NCI-H2171 (cell line): ENCODE measurements around the gene DPRX.
"Not testable (repeated sequence)": the region's sequence is repeated elsewhere in the genome, so short reads cannot be mapped to it uniquely, and the experiment has no call there.

ENCODE experiments used
- DNase-seq: peaks from one replicate; lab custom pipeline; 2025; lab: John Stamatoyannopoulos, UW

Gene DPRX

DNA sequence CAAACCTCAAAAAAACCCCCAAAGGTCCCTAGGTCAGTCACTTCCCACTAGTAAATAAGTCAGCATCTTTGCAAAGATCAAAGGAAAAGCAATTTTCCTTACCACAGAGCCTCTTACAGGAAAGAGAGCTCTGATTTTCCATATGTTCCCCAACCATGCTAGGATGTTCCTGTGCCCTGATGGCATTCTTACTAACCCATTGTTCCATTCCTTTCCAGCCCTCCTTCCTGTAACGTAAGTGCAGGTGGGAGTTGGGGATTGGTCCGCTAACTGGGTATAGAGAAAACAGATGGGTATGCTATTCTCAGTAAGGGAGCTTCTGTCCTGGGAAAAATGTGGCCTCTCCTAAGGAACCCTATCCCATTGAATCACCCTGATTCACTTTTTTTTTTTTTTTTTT lies 14.3 kb downstream of the DPRX start:
- no peak for DNase-seq

DNA sequence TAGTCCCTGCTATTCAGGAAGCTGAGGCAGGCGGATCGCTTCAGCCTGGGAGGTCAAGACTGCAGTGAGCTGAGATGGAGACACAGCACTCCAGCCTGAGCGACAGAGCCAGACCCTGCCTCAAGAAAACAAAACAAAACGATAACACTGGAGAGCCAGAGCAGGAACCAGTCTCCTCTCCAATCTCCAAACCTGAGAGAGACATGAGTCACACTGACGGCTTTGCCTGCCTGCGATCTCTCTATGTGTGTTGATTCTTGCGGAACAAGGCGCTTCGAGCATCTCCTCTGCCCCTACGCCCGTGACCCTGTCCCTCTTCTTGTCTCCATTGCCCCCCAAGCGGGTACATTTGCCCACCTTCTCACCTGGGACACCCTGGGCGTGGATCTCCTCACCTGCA lies 15.6 kb downstream of the DPRX start:
- DNase-seq: no peak

DNA sequence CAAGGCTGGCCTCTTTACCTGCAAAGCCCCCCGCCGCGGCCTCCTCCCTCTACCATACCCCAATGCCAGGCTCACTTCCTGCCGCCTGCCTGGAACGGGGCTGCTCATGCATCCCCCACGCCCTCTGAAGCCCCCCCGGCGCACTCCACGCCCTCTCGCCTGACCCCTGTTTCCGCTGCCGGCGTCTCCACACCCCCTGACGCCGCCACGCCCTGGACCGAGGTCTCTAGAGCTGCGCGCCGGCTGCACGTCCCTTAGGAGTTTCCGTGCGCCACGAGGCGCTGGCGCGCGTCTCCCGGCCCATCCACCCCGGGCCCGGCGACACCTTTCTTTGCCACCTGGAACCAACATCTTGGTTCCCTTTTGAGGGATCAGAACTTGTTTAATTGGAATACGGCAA lies 16.0 kb downstream of the DPRX start:
- no peak for DNase-seq

DNA sequence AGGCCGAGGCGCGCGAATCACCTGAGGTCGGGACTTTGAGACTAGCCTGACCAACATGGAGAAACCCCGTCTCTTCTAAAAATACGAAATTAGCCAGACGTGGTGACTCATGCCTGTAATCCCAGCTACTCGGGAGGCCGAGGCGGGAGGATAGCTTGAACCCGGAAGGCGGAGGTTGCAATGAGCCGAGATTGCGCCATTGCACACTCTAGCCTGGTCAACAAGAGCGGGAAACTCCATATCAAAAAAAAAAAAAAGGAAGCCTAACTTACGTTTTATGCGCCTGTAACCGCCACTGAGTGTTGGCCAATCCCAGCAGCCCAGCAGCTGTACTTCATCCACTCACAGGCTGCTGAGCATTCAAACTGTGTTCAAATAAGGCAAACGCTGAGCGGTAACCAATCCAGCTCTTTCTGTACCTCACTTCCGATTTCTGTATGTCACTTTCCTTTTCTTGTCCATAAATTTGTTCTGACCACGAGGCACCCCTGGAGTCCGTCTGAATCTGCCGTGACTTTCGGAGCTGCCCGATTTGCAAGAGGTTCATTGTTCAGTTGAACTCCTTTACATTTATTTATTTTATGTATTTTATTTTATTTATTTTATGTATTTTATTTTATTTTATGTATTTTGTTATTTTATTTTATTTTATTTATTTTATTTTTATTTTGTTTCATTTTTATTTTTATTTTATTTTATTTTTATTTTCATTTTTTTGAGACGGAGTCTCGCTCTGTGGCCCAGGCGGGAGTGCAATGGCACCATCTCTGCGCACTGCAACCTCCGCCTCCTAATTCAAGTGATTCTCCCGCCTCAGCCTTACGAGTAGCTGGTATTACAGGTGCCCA lies 18.2 kb downstream of the DPRX start:
- DNase-seq: no peak

DNA sequence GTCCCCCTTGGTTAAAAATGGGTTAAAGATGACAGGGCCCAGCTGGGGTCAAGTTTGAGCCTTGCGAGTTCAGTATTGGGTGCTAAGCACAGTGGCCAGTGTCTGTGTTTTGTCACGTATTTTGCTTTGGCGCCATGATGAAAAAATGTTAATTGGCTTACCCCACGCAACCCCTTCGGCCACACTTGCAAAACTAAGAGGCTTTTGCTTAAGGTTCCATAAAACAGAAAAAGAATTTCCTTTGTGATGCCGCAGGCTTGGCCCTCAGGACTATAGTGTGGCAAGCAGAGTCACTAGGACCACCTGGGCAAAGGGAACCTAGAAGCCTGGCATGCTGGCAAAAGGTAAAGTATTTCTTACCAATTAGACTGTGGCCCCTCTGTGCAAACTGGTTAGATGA lies 20.7 kb downstream of the DPRX start:
- DNase-seq: no peak

DNA sequence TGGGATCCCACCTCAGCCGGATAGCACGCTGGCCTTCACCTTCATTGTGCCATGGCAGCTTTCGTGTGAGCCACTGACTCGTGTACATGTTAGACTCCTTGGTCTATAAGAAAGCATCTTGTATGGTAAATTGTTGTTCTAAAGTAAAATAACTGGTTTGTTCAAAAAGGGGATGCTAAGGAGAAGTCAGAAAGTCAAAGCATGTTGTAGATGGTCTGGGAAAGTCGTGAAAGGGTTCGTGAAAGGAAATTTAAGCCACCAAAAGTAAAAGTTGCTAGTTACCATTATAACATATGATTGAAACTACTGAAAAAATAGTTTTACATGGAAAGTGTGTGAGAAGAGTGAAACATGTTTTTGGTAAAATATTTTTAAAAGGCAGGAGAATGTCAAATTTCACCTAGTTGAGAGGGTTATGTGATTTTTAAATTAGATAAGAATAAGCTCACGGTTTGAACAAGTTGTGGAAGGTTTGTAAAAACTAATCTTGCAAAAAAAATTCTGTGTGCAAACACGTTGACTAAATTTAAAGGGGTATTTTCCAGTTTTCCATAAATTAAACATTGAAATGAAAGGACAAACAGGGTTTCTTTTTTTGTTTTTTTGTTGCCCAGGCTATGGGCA lies 23.4 kb downstream of the DPRX start:
- DNase-seq: no peak

DNA sequence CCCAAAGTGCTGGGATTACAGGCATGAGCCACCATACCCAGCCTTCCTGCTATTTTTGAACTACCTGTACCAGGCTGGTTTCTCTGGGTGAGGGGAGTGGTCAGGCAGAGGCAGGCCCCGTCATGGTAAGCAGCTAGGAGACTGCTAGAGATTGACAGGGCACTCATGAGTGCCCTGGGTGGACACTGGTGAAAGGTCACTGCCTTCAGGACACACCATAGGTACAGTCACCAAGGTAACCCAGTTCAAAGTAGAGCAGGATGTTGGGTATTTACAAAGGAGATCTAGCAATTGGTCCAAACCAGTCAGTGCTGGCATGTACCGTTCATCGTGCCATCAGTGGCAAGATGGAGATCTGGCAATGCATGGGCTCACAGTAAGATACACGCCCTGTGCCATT lies 25.5 kb downstream of the DPRX start:
- no peak for DNase-seq

DNA sequence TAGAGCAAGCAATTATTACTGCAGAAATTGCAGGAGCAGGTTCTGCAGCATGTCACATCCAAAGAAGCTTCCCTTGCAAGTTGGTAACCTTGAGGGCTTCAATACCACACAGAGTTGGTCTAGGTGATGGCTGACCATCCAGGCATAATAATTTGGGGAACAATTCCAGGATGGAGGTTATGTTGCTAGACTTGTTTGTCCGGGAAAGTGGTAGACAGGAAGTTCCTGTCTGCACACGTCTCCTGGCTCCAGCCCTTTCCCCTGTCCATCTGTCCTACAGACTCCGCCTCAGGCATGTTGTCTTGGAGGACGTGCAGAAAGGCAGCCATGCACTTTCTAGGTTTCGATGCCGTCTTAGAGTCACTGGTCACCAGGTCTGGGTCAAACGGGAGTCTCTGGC lies 26.0 kb downstream of the DPRX start:
- no peak for DNase-seq

DNA sequence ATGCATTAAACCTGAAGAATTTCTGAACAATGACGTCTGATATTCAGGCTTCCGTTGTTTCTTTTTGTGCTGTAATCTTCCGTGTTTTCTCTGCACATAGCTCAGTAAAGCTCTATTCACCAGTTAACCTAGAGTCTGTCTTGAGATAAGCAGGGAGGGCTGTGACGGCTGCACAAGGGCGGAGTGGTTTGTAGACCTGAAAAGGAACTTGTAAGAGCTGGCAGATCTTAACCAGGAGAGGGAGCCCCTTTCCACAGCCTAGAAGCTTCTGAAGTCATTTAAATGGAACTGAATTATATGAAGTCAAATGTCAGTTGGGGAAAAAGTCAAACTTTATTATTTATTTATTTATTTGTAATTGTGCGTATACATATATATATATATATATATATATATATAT lies 27.5 kb downstream of the DPRX start:
- DNase-seq: no peak

DNA sequence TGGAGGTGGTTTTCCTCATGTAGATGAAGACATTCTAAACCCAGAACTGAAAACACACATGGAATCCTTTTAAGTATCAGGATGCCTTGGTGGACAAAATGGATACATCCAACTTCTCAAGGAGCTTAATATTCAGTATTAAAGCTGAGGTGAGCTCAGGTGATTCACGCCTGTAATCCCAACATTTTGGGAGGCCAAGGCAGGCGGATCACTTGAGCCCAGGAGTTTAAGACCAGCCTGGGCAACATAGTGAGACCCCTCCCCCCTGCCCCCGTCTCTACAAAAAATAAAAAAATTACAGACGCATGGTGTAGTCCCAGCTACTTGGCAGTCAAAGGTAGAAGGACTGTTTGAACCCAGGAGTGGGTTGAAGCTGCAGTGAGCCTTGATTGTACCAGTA lies 28.8 kb downstream of the DPRX start:
- no peak for DNase-seq

DNA sequence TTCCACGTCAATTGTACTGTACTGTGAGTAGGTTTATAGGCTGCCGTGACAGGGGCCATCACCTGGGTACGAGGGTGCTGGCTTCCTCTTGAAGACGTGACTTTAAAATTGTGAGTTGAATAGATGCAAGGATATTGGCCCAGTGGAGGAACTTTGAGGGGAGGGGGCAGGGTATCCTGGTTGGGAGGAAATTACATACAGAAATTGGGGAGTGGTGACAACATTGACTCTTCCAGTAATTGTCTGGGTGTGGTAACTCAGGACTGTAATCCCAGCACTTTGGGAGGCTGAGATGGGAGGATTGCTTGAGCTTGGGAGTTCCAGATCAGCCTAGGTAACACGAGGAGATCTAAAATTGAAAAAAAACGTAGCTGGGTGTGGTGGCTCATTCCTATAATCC lies 30.4 kb downstream of the DPRX start:
- no peak for DNase-seq

DNA sequence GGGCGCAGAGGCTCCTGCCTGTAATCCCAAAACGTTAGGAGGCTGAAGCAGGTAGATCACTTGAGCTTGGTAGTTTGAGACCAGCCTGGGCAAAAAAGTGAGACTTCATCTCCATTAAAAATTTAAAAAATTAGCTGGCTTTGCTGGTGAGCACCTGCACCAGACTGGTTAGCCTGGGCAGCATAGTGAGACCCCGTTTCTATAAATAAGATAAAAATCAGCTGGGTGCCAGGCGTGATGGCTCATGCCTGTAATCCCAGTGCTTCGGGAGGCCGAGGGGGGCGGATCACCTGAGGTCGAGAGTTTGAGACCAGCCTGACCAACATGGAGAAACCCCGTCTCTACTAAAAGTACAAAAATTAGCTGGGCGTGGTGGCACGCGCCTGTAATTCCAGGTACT lies 32.4 kb downstream of the DPRX start:
- DNase-seq: no peak

DNA sequence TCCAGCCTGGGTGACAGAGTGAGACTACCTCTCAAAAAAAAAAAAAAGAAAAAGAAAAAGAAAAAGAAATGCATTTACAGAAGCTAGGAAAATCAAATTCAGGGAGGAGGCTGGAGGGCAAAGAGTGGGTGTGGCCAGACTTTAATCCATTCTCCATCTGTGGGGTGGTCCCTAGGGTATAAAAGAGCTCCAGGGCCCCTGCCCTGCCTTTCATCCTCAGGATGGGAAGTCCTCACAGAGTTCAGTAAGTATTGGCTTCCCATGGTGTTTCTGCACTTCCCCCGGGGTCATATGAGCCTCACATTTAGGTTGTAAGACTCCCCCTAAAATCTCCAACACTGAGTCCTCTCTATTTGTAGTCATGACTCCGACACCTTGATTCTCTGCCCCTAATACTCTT lies 33.0 kb downstream of the DPRX start:
- no peak for DNase-seq

DNA sequence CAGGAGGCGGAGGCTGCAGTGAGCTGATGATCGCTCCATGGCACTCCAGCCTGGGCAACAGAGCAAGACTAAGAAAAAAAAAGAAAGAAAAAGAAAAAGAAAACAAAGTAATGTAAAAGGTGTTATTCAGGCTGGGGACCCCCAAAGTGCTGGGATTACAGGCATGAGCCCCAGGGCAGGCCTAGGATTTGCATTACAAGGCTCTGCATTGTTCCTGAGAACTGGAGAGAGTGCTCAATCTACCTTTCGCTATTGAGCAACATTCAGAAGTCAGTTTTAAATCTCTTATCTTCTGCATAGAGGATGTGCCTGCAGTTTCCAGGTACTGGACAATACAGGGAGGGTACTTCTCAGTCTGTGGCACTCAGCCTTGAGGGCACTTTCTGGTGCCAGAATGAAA lies 34.5 kb downstream of the DPRX start:
- not testable (repeated sequence) for DNase-seq

DNA sequence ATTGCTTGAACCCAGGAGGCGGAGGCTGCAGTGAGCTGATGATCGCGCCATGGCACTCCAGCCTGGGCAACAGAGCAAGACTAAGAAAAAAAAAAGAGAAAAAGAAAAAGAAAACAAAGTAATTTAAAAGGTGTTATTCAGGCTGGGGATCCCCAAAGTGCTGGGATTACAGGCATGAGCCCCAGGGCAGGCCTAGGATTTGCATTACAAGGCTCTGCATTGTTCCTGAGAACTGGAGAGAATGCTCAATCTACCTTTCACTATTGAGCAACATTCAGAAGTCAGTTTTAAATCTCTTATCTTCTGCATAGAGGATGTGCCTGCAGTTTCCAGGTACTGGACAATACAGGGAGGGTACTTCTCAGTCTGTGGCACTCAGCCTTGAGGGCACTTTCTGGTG lies 37.0 kb downstream of the DPRX start:
- not testable (repeated sequence) for DNase-seq

DNA sequence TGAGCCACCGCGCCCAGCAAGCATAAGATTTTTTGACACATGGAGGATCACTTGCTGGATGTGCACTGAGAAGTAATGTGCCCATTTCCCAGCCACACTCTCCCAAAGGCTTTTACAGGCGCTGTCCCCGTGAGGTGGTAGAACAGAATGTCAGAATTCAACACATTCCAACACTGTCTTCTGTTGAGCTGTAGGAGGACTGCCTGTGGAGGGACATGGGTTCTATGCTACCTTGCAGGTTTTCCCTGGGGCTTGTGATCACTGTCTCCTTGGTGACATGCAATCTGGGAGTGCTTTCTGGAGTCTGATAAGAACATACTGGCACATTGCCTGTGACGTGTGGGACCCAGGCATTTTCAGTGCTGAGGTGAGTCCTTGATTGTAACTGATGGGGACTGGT lies 38.5 kb downstream of the DPRX start:
- no peak for DNase-seq

DNA sequence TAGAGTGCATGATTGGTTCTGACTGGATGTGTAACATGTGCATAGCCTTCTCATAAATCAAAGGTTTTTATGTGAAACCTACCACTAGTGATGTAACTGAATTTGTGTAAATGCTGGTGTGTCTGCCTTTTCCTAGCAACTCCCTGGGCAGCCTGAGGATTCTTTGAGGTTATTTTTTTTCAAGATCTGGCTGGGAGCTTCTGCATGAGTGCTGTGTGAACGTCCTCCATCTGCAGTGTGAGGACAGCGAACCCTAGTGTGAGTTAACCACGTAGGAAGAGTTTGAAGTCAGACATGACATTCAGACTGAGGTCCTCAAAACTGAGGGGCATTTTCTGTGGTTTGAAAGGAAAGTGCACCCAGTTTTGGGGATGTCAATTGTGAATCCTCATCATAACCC lies 39.9 kb downstream of the DPRX start:
- DNase-seq: no peak
